H1 (cell line): ENCODE data around the gene ALK. TPM values are rescaled to one million over a fixed set of nuclear protein-coding genes. Genes with fewer than 3 reads are reported as not detected.

Experiments
- EGR1 ChIP-seq: IDR thresholded peaks from 2 replicates; pipeline ENCODE4 v1.6.1; 2011; ENCODE audit warnings: low read depth, low read length, borderline replicate concordance
- KDM1A ChIP-seq: fragments of 200-600, 300-600 bp; sonication (generic); IDR thresholded peaks from 2 replicates; pipeline ENCODE4 v1.7.1; 2016; ENCODE audit warnings: mild to moderate bottlenecking, low read length, borderline replicate concordance
- SIN3A ChIP-seq, 2 experiments: IDR thresholded peaks in 1 of 2; conservative IDR thresholded peaks in 1 of 2; 2 replicates each; pipeline ENCODE4 v1.6.1; 2011 to 2012; ENCODE audit warnings: low read length in 2 of 2, improper control_type of control experiment in 1 of 2, low read depth in 1 of 2, mild to moderate bottlenecking in 1 of 2
- TEAD4 ChIP-seq: IDR thresholded peaks from 2 replicates; pipeline ENCODE4 v1.6.1; 2012; ENCODE audit warnings: low read depth, low read length, inconsistent platforms, mixed read lengths
- polyA plus RNA-seq, 7 experiments: library from polyadenylated mRNA; depleted of rRNA in 3 of 7; stranded (reverse) in 5 of 7; unstranded in 2 of 7; fragments of >200 nt in 5 of 7; fragments of 200-250 nt in 2 of 7; gene quantifications; 1 replicate in 5 of 7; 2 replicates in 1 of 7; 4 replicates in 1 of 7; pipeline versions ENCODE4 v1.2.1 to v1.2.3, GENCODE V29; 2011 to 2013; ENCODE audit warnings: missing spikeins in 2 of 7, mixed read lengths in 2 of 7
- total RNA-seq: library from RNA; stranded (reverse); fragmentation: NEBNext Ultra II Directional; extraction: Animal tissue kit (Norgen Biotek cat#: 25700); gene quantifications from 2 replicates; pipeline ENCODE4 v1.2.1, GENCODE V29; 2021
- TF ChIP-seq, protein P1 (sequence below), 3 experiments: IDR thresholded peaks; 1 replicate in 2 of 3; 2 replicates in 1 of 3; pipeline versions ENCODE4 v1.5.1 to v1.6.1; 2011; ENCODE audit warnings: low read length in 3 of 3, mild to moderate bottlenecking in 3 of 3, inconsistent platforms in 2 of 3, low read depth in 1 of 3, moderate library complexity in 1 of 3; ENCODE audit not compliant: insufficient read depth in 1 of 3; ENCODE audit errors: control extremely low read depth in 1 of 3
- TF ChIP-seq, protein P2 (sequence below): IDR thresholded peaks from 2 replicates; pipeline ENCODE4 v1.6.1; 2012; ENCODE audit warnings: inconsistent platforms

The ALK gene
- total and polyA plus RNA-seq, 2 of the 8 experiments (the other 6 are each of a cell fraction or from before 2014, with no cell fraction given), result 0.02 to 0.09 TPM

DNA sequence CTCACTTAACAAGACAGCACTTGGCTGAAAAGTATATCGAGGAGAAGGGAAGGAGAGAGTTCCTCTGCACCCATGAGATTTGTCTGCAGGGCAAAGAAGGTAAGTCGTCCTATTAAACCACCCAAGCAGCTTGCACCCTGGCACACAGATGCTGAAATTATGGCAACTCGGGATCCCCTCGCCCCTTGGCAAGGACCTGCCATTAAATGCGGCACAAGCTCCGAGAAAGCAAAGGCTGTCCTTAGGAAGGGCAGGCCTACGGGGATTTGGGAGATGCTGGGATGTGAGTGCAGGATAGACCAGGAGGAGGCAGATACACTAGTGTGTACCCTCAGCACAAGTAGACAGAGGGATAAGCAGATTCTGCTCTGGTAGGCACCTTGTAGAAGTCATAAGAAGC is 191.5 kb downstream of the ALK start (continued):
- TF ChIP-seq, protein P1, sequence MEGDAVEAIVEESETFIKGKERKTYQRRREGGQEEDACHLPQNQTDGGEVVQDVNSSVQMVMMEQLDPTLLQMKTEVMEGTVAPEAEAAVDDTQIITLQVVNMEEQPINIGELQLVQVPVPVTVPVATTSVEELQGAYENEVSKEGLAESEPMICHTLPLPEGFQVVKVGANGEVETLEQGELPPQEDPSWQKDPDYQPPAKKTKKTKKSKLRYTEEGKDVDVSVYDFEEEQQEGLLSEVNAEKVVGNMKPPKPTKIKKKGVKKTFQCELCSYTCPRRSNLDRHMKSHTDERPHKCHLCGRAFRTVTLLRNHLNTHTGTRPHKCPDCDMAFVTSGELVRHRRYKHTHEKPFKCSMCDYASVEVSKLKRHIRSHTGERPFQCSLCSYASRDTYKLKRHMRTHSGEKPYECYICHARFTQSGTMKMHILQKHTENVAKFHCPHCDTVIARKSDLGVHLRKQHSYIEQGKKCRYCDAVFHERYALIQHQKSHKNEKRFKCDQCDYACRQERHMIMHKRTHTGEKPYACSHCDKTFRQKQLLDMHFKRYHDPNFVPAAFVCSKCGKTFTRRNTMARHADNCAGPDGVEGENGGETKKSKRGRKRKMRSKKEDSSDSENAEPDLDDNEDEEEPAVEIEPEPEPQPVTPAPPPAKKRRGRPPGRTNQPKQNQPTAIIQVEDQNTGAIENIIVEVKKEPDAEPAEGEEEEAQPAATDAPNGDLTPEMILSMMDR (IDR thresholded peaks at IDR 0.05; ENCODE audit: control extremely low read depth in 1 of 3, insufficient read depth in 1 of 3, low read depth in 1 of 3, low read length in 3 of 3), result no peak
- TF ChIP-seq SIN3A (conservative IDR thresholded peaks at IDR 0.05 in 1 of 2, IDR thresholded peaks at IDR 0.05 in 1 of 2; ENCODE audit: low read depth in 1 of 2, low read length in 2 of 2) (no peak), TEAD4 (no peak), KDM1A (no peak), EGR1 (no peak)
- TF ChIP-seq, protein P2, sequence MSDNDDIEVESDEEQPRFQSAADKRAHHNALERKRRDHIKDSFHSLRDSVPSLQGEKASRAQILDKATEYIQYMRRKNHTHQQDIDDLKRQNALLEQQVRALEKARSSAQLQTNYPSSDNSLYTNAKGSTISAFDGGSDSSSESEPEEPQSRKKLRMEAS, result no peak
- TF ChIP-seq, all 59 proteins: peak for 0
